ENCODE results near the gene VPS26C.

Gene VPS26C

GRCh38 chr21:37183749-37184148 lies 83.4 kb downstream of the VPS26C start:
- POLR2A ChIA-PET, result no interaction called here
- no peak for TF ChIP-seq CTCF (IDR thresholded peaks at IDR 0.05; ENCODE audit: control extremely low read depth, extremely low read depth, low read depth, missing control alignments)
- no peak for DNase-seq (ENCODE audit: extremely low spot score)
- CTCF ChIA-PET, result interaction anchor here (0.7 to 1.9 kb wide), 2 partner anchors 24 to 47 kb away, joined by 3 to 7 read pairs; no protein-coding TSS in a partner anchor

DNA sequence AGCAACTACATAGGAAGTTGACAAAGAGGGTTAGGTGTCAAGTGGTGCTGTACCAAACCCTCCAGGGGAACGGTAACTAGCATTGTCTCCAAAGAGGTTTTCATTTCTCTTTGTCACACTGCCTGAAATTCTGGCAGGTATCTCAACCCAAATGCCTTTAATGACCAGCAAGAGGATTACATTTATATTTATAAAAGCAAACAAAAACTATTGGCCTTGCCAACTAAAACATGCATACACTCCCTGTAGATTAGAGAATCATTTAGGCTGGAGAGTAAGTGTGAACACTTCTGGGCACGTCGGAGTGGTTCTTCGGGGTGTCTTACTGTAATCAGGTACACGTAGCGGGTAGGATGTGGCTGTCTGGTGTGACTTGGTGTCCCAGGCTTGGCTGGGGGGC lies 84.9 kb downstream of the VPS26C start:
- TF ChIP-seq CTCF (IDR thresholded peaks at IDR 0.05; ENCODE audit: control extremely low read depth, extremely low read depth, low read depth, missing control alignments), result no peak
- ChIA-PET CTCF (no interaction called here), POLR2A (no interaction called here)
- no peak for DNase-seq (ENCODE audit: extremely low spot score)

- no peak for DNase-seq (ENCODE audit: extremely low spot score)
- ChIA-PET CTCF (no interaction called here), POLR2A (no interaction called here)
- TF ChIP-seq CTCF (IDR thresholded peaks at IDR 0.05; ENCODE audit: control extremely low read depth, extremely low read depth, low read depth, missing control alignments), result no peak
These were observed 86.1 kb downstream of the VPS26C start for GRCh38 chr21:37181059-37181458.

DNA sequence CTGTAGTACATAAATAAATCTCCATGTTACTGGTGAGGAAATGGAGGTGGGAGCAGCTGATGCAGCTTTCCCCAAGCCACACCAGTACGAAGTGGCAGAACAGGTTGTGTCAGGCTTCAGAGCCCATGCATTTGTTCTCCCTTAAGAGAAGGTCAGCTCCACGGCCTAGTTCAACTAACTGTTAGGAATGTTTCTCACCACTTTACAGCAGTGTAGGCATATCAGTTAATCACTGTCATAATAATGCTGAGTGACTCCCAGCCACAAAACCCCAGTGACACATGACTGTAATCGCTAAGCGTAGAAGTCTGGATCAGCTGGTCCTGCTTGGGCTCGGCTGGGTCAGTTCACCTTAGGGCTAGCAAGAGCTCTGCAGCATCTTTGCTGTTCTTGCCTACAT lies 90.4 kb downstream of the VPS26C start:
- ChIA-PET CTCF (no interaction called here), POLR2A (no interaction called here)
- no peak for DNase-seq (ENCODE audit: extremely low spot score)
- TF ChIP-seq CTCF (IDR thresholded peaks at IDR 0.05; ENCODE audit: control extremely low read depth, extremely low read depth, low read depth, missing control alignments), result no peak
